Measurements from ENCODE around the gene MYCL. TPM values are rescaled to one million over a fixed set of nuclear protein-coding genes. Genes with fewer than 3 reads are reported as not detected.

The MYCL gene
- total and polyA plus RNA-seq, 2 experiments from 2014 or later, result 6.3 to 7.8 TPM

DNA sequence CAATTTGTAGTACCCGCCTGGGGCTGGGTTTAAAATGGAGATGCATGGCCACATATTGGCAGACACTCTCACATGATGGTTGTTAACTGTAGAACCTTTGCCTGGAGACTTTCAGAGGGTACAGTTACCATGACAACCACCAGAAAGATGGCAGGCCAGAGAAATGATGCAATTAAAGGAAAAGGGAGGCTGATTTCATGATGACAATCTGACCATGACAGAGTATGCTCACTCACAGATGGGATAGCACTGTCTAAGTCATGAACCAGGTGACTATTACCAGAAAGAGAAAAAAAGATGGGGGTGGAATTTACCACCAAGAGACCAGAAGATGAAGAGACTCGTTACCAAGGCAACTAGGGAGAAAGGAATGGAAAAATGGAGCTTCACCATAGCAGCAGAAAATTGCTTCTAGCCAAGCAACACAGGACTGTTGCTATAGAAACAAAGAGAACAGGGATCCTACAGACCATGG lies 14.9 kb downstream of the MYCL start:
- H3K4me1 ChIP-seq (ENCODE audit: insufficient read depth), result peaks cover 8% of the 10 kb centered on the region
- no peak overlapping the region for H3K27ac ChIP-seq
- H3K27me3 ChIP-seq, result no peaks in the 10 kb centered on the region
- H2AFZ ChIP-seq, result no peak overlapping the region
- no peaks in the 10 kb centered on the region for H3K9me3 ChIP-seq (ENCODE audit: low read depth)
- H4K20me1 ChIP-seq (ENCODE audit: insufficient read depth, poor library complexity, severe bottlenecking), result no peaks in the 10 kb centered on the region
- no peak overlapping the region for H3K4me2 ChIP-seq
- H3K79me2 ChIP-seq, result peaks cover 15% of the 10 kb centered on the region
- TF ChIP-seq EZH2phosphoT487 (IDR thresholded peaks at IDR 0.05; ENCODE audit: low read depth, severe bottlenecking, unreplicated experiment) (no peak), EZH2 (IDR thresholded peaks at IDR 0.05; ENCODE audit: borderline replicate concordance) (no peak), CTCF (IDR thresholded peaks at IDR 0.05; ENCODE audit: poor library complexity) (no peak)
- no peaks in the 10 kb centered on the region for H3K9me2 ChIP-seq (replicated peaks; ENCODE audit: insufficient read depth)
- no peak overlapping the region for H3K4me3 ChIP-seq
- 93% methylated on average over 2 of the region's 2 CpGs for WGBS (ENCODE audit: low lambda C conversion rate, missing lambda C conversion rate)
- no peaks in the 10 kb centered on the region for H3K36me3 ChIP-seq (replicated peaks; ENCODE audit: insufficient read depth, low read depth)
- DNase-seq (ENCODE audit: low spot score), result no peak

GRCh38 chr1:39885516-39885915 lies 16.2 kb downstream of the MYCL start:
- TF ChIP-seq EZH2 (IDR thresholded peaks at IDR 0.05; ENCODE audit: borderline replicate concordance) (no peak), CTCF (IDR thresholded peaks at IDR 0.05; ENCODE audit: poor library complexity) (no peak), EZH2phosphoT487 (IDR thresholded peaks at IDR 0.05; ENCODE audit: low read depth, severe bottlenecking, unreplicated experiment) (no peak)
- no peak for DNase-seq (ENCODE audit: low spot score)

DNA sequence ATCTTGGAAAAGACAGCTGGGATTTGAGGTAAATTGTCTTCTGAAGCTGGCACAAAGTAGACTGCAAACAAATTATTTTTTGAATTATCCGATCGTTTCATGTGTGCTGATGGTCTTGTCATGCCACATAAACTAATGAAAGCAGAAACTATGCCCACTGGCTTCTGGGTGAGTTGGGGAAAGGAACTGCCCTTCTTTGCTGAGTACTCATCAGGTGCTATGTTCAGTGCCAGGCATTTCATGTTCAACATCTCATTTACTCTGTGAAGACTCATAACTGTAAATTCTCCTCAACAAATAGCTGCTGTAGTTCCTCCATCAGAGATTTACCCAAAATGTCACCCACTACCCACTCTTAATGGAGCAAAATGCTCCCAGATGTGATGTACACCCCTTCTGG lies 19.6 kb downstream of the MYCL start:
- H3K4me3 ChIP-seq, result peak overlapping the region; percentile 87
- peaks cover 60% of the 10 kb centered on the region for H3K79me2 ChIP-seq
- TF ChIP-seq CTCF (IDR thresholded peaks at IDR 0.05; ENCODE audit: poor library complexity) (no peak), EZH2 (IDR thresholded peaks at IDR 0.05; ENCODE audit: borderline replicate concordance) (no peak), EZH2phosphoT487 (IDR thresholded peaks at IDR 0.05; ENCODE audit: low read depth, severe bottlenecking, unreplicated experiment) (no peak)
- no peak overlapping the region for H2AFZ ChIP-seq
- DNase-seq (ENCODE audit: low spot score), result no peak
- H3K27ac ChIP-seq, result no peak overlapping the region
- WGBS (ENCODE audit: low lambda C conversion rate, missing lambda C conversion rate), result 83% methylated on average over 2 of the region's 2 CpGs
- H3K36me3 ChIP-seq (replicated peaks; ENCODE audit: insufficient read depth, low read depth), result no peaks in the 10 kb centered on the region
- H3K27me3 ChIP-seq, result no peaks in the 10 kb centered on the region
- no peaks in the 10 kb centered on the region for H3K9me3 ChIP-seq (ENCODE audit: low read depth)
- no peaks in the 10 kb centered on the region for H3K9me2 ChIP-seq (replicated peaks; ENCODE audit: insufficient read depth)
- peaks cover 21% of the 10 kb centered on the region for H4K20me1 ChIP-seq (ENCODE audit: insufficient read depth, poor library complexity, severe bottlenecking)
- H3K4me1 ChIP-seq (ENCODE audit: insufficient read depth), result peaks cover 12% of the 10 kb centered on the region
- peak overlapping the region; percentile 83 for H3K4me2 ChIP-seq

More at GRCh38 chr1:39885516-39885915, 16.2 kb downstream of the MYCL start:
- no peak overlapping the region for H3K27ac ChIP-seq
- peaks cover 12% of the 10 kb centered on the region for H3K4me1 ChIP-seq (ENCODE audit: insufficient read depth)
- H3K79me2 ChIP-seq, result peaks cover 27% of the 10 kb centered on the region
- H4K20me1 ChIP-seq (ENCODE audit: insufficient read depth, poor library complexity, severe bottlenecking), result peaks cover 6% of the 10 kb centered on the region
- no peak overlapping the region for H3K4me3 ChIP-seq
- 87% methylated on average over 5 of the region's 5 CpGs for WGBS (ENCODE audit: low lambda C conversion rate, missing lambda C conversion rate)
- H2AFZ ChIP-seq, result no peak overlapping the region
- no peak overlapping the region for H3K4me2 ChIP-seq
- H3K27me3 ChIP-seq, result no peaks in the 10 kb centered on the region
- H3K9me3 ChIP-seq (ENCODE audit: low read depth), result no peaks in the 10 kb centered on the region
- no peaks in the 10 kb centered on the region for H3K9me2 ChIP-seq (replicated peaks; ENCODE audit: insufficient read depth)
- no peaks in the 10 kb centered on the region for H3K36me3 ChIP-seq (replicated peaks; ENCODE audit: insufficient read depth, low read depth)
